Central memory CD8-positive, alpha-beta T cell (primary cell): ENCODE results near the gene ICAM2.
"Not testable (repeated sequence)": the region's sequence is repeated elsewhere in the genome, so short reads cannot be mapped to it uniquely, and the experiment has no call there.

ENCODE experiments used
- ATAC-seq: fragments of 150-1000 bp; cut with Tn5 transposase; replicated peaks from 2 replicates; pipeline ENCODE4 v1.10.0; 2022; ENCODE audit warnings: mild to moderate bottlenecking, moderate FRiP score, moderate number of reproducible peaks; ENCODE audit not compliant: poor library complexity, severe bottlenecking; ENCODE audit errors: extremely low read depth
- DNase-seq, 2 donors: peaks; one replicate each; pipeline ENCODE4 v3.0.0; 2021; ENCODE audit warnings: low spot score in 2 of 2
- H3K27ac Mint-ChIP-seq: one replicate; pipeline ENCODE4 v1.8.0; 2022; ENCODE audit warnings: low read depth, mild to moderate bottlenecking, moderate library complexity, mixed read lengths
- H3K27me3 Mint-ChIP-seq: one replicate; pipeline ENCODE4 v1.8.0; 2022; ENCODE audit warnings: mixed read lengths
- H3K36me3 Mint-ChIP-seq: one replicate; pipeline ENCODE4 v1.8.0; 2022; ENCODE audit warnings: mild to moderate bottlenecking, moderate library complexity, mixed read lengths; ENCODE audit not compliant: insufficient read depth
- H3K4me1 Mint-ChIP-seq: one replicate; pipeline ENCODE4 v1.8.0; 2022; ENCODE audit warnings: mixed read lengths
- H3K4me3 Mint-ChIP-seq: one replicate; pipeline ENCODE4 v1.8.0; 2022; ENCODE audit warnings: mild to moderate bottlenecking, moderate library complexity, mixed read lengths
- H3K9me3 Mint-ChIP-seq: one replicate; pipeline ENCODE4 v1.8.0; 2022; ENCODE audit warnings: mixed read lengths

Gene ICAM2

GRCh38 chr17:63985387-63986140 is 34.9 kb downstream of the ICAM2 start:
- peaks cover 7% of the 10 kb centered on the region for H3K36me3 Mint-ChIP-seq
- no peaks in the 10 kb centered on the region for H3K9me3 Mint-ChIP-seq
- H3K4me1 Mint-ChIP-seq = peaks cover 30% of the 10 kb centered on the region
- H3K4me3 Mint-ChIP-seq = peak overlapping the region; percentile 26
- ATAC-seq (no peak), DNase-seq (no peak)
- H3K27ac Mint-ChIP-seq = peak overlapping the region; percentile 59
- no peaks in the 10 kb centered on the region for H3K27me3 Mint-ChIP-seq

GRCh38 chr17:63984651-63985386 is 35.6 kb downstream of the ICAM2 start:
- Mint-ChIP-seq H3K4me1 (peaks cover 22% of the 10 kb centered on the region), H3K36me3 (peaks cover 7% of the 10 kb centered on the region), H3K27ac (peak overlapping the region; percentile 59), H3K9me3 (no peaks in the 10 kb centered on the region), H3K27me3 (no peaks in the 10 kb centered on the region), H3K4me3 (peak overlapping the region; percentile 26)
- DNase-seq (peak in 1 of 2 donors; percentile 42), ATAC-seq (peak; percentile 88)

- no peaks in the 10 kb centered on the region for H3K9me3 Mint-ChIP-seq
- no peak for DNase-seq
- no peak overlapping the region for H3K4me3 Mint-ChIP-seq
- no peak for ATAC-seq
- peaks cover 7% of the 10 kb centered on the region for H3K36me3 Mint-ChIP-seq
- H3K27ac Mint-ChIP-seq = no peak overlapping the region
- H3K27me3 Mint-ChIP-seq = no peaks in the 10 kb centered on the region
- H3K4me1 Mint-ChIP-seq = peaks cover 19% of the 10 kb centered on the region
Observed at GRCh38 chr17:63984236-63984635, 36.2 kb downstream of the ICAM2 start.

GRCh38 chr17:63983320-63983719 is 37.1 kb downstream of the ICAM2 start:
- H3K36me3 Mint-ChIP-seq = peaks cover 7% of the 10 kb centered on the region
- DNase-seq (no peak), ATAC-seq (no peak)
- no peaks in the 10 kb centered on the region for H3K27me3 Mint-ChIP-seq
- H3K9me3 Mint-ChIP-seq = no peaks in the 10 kb centered on the region
- H3K4me3 Mint-ChIP-seq = no peak overlapping the region
- no peak overlapping the region for H3K27ac Mint-ChIP-seq
- H3K4me1 Mint-ChIP-seq = peaks cover 19% of the 10 kb centered on the region

- H3K27ac Mint-ChIP-seq, H3K9me3 Mint-ChIP-seq, ATAC-seq, H3K27me3 Mint-ChIP-seq, H3K4me3 Mint-ChIP-seq, DNase-seq, H3K36me3 Mint-ChIP-seq: not testable (repeated sequence)
- peaks cover 17% of the 10 kb centered on the region for H3K4me1 Mint-ChIP-seq
Observed at GRCh38 chr17:63982641-63983040, 37.8 kb downstream of the ICAM2 start.

GRCh38 chr17:63978272-63979200 is 41.9 kb downstream of the ICAM2 start:
- no peak overlapping the region for H3K4me3 Mint-ChIP-seq
- DNase-seq (no peak), ATAC-seq (no peak)
- H3K36me3 Mint-ChIP-seq = no peaks in the 10 kb centered on the region
- peaks cover 10% of the 10 kb centered on the region for H3K4me1 Mint-ChIP-seq
- H3K9me3 Mint-ChIP-seq = no peaks in the 10 kb centered on the region
- no peak overlapping the region for H3K27ac Mint-ChIP-seq
- H3K27me3 Mint-ChIP-seq = peaks cover 15% of the 10 kb centered on the region

- ATAC-seq (no peak), DNase-seq (no peak)
- Mint-ChIP-seq H3K4me3 (no peak overlapping the region), H3K36me3 (no peaks in the 10 kb centered on the region), H3K9me3 (no peaks in the 10 kb centered on the region), H3K27ac (no peak overlapping the region), H3K4me1 (peaks cover 16% of the 10 kb centered on the region), H3K27me3 (peaks cover 15% of the 10 kb centered on the region)
Observed at GRCh38 chr17:63976702-63977101, 43.7 kb downstream of the ICAM2 start.

- no peak for ATAC-seq
- peak overlapping the region; percentile 23 for H3K27ac Mint-ChIP-seq
Observed at GRCh38 chr17:63975541-63976092, 44.8 kb downstream of the ICAM2 start.

GRCh38 chr17:63974594-63975192 is 45.7 kb downstream of the ICAM2 start:
- no peak for DNase-seq
- Mint-ChIP-seq H3K36me3 (no peaks in the 10 kb centered on the region), H3K4me3 (no peak overlapping the region), H3K27me3 (peaks cover 15% of the 10 kb centered on the region), H3K9me3 (no peaks in the 10 kb centered on the region), H3K4me1 (peaks cover 16% of the 10 kb centered on the region), H3K27ac (no peak overlapping the region)
- ATAC-seq = no peak

More at GRCh38 chr17:63975541-63976092, 44.8 kb downstream of the ICAM2 start:
- peaks cover 15% of the 10 kb centered on the region for H3K27me3 Mint-ChIP-seq
- DNase-seq = no peak
- H3K9me3 Mint-ChIP-seq = no peaks in the 10 kb centered on the region
- H3K36me3 Mint-ChIP-seq = no peaks in the 10 kb centered on the region
- H3K4me3 Mint-ChIP-seq = no peak overlapping the region
- peaks cover 16% of the 10 kb centered on the region for H3K4me1 Mint-ChIP-seq

- no peak overlapping the region for H3K4me3 Mint-ChIP-seq
- ATAC-seq (no peak), DNase-seq (no peak)
- peaks cover 15% of the 10 kb centered on the region for H3K27me3 Mint-ChIP-seq
- no peak overlapping the region for H3K27ac Mint-ChIP-seq
- H3K4me1 Mint-ChIP-seq = peaks cover 16% of the 10 kb centered on the region
- no peaks in the 10 kb centered on the region for H3K36me3 Mint-ChIP-seq
- H3K9me3 Mint-ChIP-seq = no peaks in the 10 kb centered on the region
Observed at GRCh38 chr17:63973930-63974593, 46.4 kb downstream of the ICAM2 start.

GRCh38 chr17:63973247-63973646 is 47.2 kb downstream of the ICAM2 start:
- H3K36me3 Mint-ChIP-seq = no peaks in the 10 kb centered on the region
- H3K27ac Mint-ChIP-seq = no peak overlapping the region
- DNase-seq (no peak), ATAC-seq (no peak)
- peaks cover 16% of the 10 kb centered on the region for H3K4me1 Mint-ChIP-seq
- H3K9me3 Mint-ChIP-seq = no peaks in the 10 kb centered on the region
- H3K27me3 Mint-ChIP-seq = peaks cover 15% of the 10 kb centered on the region
- H3K4me3 Mint-ChIP-seq = no peak overlapping the region
